ENCODE data around the gene OR51V1.
"Not testable (repeated sequence)": the region's sequence is repeated elsewhere in the genome, so short reads cannot be mapped to it uniquely, and the experiment has no call there.

Gene OR51V1

DNA sequence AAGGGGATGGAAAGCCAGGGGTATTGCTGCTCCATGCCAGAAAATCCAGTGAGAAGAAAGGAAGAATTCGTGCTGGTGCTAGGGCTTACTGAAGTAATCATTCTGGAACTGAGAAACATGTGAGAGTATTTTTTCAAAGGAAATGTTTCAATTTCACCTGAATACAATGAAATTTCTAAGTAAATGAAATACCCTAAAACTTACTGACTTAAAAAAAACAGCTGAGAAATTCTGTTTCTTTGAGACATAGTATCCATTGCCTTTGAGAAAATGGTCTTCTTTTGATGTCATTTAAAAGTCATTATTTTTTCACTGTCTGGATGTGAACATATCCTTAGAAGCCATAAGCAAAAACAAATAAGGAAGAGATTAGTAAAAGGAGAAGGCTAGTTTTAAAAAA is at the start of gene OR51V1:
Gene OR51V1, minus strand, starts transcription at position 101 of the 400 bp plus-strand sequence. Its CDS starts 0 bp downstream, at position 101.
- DNase-seq = no peak

GRCh38 chr11:5249807-5250396 is 49.4 kb upstream of the OR51V1 start, which contains the start of gene HBG1:
Gene HBG1, minus strand, starts transcription at chr11:5249857. Its CDS starts 53 bp downstream, at chr11:5249804.
- DNase-seq = not testable (repeated sequence)

DNA sequence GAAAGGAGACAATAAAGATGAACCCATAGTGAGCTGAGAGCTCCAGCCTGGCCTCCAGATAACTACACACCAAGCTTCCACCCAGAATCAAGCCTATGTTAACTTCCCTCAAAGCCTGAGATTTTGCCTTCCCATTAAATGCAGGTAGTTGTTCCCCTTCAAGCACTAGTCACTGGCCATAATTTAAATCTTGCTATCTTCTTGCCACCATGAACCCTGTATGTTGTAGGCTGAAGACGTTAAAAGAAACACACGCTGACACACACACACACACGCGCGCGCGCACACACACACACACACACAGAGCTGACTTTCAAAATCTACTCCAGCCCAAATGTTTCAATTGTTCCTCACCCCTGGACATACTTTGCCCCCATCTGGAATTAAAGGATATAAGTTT is 48.0 kb upstream of the OR51V1 start:
- not testable (repeated sequence) for DNase-seq

DNA sequence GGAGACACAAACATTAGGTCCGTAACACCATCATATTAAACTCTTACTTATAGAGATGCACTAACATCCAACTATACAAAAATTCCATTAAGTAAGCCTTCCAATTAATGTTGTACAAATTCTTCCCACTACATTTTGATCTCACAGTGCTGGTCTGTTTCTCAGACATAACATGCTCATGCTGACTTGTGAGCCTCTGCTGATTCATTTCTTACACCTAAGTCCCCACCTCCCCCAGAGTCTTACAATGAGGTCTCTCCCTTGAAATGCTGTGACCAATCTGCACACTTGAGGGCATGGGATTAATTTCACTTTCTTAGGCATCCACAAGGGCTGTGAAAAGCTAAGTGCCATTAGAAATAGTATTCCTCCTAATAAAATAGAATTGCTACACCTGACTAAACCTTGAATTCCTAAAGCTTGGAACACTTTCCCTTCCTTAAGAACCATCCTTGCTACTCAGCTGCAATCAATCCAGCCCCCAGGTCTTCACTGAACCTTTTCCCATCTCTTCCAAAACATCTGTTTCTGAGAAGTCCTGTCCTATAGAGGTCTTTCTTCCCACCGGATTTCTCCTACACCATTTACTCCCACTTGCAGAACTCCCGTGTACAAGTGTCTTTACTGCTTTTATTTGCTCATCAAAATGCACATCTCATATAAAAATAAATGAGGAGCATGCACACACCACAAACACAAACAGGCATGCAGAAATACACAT is 47.1 kb upstream of the OR51V1 start:
- no peak for DNase-seq

- DNase-seq = no peak
These were observed 46.4 kb upstream of the OR51V1 start for GRCh38 chr11:5246772-5247471.

GRCh38 chr11:5245155-5245554 is 44.7 kb upstream of the OR51V1 start:
- DNase-seq = no peak

- no peak for DNase-seq
These were observed 43.3 kb upstream of the OR51V1 start for GRCh38 chr11:5243816-5244180.

- no peak for DNase-seq
These were observed 42.7 kb upstream of the OR51V1 start for GRCh38 chr11:5242933-5243815.

DNA sequence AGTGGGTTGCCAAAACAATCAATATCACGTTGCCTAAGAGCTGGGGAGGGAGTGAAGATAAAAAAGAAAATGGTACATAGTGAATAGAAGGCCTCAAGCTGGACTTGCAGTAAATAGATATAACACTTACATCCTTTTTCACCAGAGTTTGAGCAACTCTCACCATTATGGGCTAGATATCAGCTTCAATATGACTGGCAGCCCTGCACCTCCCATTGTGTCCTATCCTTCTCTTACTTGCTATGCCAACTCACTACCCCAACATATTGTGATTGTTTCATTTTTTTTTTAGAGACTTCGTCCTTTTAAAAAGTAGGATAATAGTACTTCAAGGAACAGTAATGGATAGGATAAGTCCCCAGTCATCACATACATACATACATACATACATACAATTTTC is 41.7 kb upstream of the OR51V1 start:
- DNase-seq = no peak

- no peak for DNase-seq
These were observed 41.0 kb upstream of the OR51V1 start for GRCh38 chr11:5241458-5241857.

GRCh38 chr11:5240458-5240857 is 40.0 kb upstream of the OR51V1 start:
- no peak for DNase-seq

- no peak for DNase-seq
These were observed 39.6 kb upstream of the OR51V1 start for GRCh38 chr11:5240056-5240455.

DNA sequence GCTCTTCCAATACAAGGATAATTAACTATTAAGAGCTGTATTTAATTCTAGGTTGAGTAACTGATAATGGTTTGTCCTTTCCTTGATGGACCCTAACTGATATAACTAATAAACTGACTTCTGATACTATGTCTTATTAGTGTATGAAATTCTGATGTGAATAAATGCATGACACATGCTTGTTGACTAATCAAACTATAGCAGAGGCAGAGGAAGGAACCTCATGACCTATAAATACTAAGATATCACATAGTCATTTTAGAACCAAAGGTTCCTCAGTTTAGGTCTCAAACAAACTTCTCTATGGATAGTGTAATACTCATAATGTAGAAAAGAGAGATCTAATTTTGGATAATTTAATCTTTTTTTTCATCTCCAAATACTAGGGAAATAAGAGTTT is 38.6 kb upstream of the OR51V1 start:
- DNase-seq = no peak

GRCh38 chr11:5238486-5238885 is 38.0 kb upstream of the OR51V1 start:
- DNase-seq = no peak

GRCh38 chr11:5237420-5237819 is 36.9 kb upstream of the OR51V1 start:
- no peak for DNase-seq

DNA sequence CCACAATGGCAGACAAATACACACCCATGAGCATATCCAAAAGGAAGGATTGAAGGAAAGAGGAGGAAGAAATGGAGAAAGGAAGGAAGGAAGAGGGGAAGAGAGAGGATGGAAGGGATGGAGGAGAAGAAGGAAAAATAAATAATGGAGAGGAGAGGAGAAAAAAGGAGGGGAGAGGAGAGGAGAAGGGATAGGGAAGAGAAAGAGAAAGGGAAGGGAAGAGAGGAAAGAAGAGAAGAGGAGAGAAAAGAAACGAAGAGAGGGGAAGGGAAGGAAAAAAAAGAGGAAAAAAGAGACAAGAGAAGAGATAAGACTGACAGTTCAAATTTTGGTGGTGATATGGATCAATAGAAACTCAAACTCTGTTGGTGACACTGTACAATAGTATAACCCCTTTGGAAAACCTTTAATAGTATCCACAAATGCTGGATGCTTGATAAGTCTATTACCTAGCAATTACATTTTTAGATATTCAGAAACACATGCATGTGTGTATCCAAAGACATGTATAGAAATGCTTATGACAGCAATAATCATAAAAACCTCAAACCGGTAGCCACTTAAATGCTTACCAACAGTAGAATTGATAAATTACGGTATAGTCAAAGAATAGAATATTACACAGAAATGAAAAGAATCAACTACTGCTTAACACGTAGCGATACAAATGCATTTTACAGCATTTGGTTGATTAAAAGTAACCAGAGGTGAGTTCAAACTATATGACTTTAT is 35.0 kb upstream of the OR51V1 start:
- no peak for DNase-seq

DNA sequence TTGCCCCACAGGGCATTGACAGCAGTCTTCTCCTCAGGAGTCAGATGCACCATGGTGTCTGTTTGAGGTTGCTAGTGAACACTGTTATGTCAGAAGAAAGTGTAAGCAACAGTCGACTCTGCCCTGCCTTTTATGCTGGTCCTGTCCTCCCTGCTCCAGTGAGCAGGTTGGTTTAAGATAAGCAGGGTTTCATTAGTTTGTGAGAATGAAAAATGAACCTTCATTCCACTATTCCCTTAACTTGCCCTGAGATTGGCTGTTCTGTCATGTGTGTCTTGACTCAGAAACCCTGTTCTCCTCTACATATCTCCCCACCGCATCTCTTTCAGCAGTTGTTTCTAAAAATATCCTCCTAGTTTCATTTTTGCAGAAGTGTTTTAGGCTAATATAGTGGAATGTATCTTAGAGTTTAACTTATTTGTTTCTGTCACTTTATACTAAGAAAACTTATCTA is 33.9 kb upstream of the OR51V1 start, which contains the start of gene HBD:
Gene HBD, minus strand, starts transcription at position 103 of the 454 bp plus-strand sequence. Its CDS starts 50 bp downstream, at position 53.
- peak; percentile 1 for DNase-seq

DNA sequence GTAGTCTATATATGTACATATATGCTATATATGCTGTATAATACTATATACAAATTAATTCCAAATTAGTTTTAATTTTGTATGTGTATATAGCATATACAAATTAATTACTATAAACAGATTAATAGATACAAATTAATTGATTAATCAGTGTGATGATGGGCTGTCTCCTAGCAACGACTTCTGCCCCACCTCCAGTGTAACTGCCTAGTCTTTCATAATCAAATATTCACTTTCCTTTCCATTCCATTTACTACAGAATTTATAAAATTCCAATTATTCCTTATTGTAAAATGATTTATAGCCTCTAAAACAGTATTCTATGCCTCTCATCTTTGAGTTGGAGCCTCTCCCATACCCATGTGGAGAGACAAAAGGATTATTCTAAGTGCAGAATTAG is 32.8 kb upstream of the OR51V1 start:
- no peak for DNase-seq

DNA sequence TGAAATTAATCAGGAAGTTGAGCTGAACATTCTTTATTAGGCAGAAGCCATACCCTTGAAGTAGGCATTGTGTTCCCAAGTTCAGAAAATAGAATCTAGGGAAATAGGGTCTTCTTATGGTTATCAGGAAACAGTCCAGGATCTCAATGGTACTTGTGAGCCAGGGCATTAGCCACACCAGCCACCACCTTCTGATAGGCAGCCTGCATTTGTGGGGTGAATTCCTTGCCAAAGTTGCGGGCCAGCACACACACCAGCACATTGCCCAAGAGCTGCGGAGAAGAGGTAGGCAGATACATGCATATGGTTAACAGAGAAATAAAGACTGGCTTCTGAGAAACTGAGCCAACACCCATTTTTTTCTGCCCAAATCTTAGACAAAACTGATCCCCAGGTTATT is 32.3 kb upstream of the OR51V1 start:
- DNase-seq = no peak

GRCh38 chr11:5232176-5232575 is 31.7 kb upstream of the OR51V1 start:
- no peak for DNase-seq

DNA sequence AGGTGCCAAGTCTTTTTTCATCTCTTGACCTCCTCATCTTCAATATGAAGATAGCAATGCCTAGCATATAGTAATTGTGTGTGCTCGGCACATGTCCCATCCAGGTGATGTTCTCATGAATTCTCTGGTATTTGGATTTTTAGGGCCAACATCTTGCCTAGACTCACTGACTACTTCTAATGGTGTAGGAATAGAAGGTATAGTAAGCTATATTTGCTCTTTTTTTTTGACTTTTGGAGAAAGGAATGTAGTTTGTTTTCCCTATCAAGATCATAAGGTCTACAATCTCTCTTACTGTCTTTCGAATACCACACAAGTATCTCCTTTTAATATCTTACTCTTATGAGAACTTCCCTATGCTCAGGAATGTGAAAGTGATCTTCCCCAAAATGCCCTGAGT is 30.6 kb upstream of the OR51V1 start:
- DNase-seq = no peak

DNA sequence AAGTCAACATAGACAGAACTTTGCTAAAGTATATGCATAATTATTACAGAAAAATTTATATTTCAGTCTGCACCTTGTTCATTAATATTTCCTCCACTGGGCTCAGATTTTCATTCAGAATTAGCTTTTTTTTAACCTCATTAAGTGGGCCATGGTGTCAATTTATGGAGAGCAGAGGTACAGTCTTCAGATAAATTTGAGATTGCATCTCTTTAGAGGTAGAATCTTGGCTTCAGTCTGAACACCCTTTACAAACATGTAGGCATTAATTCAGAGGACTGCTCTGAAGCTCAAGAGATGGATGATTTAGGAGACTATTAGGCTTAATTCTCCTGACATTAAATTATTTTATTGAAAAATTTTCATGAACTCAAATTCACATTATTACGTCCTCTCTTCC is 29.8 kb upstream of the OR51V1 start:
- no peak for DNase-seq

Data from amniotic stem cell (primary cell).